IPS DF 6.9 (cell line): Measurements from ENCODE around the gene CAD.

Source experiments
- DNase-seq: peaks from one replicate; pipeline ENCODE4 v3.0.0-alpha.2; 2013; ENCODE audit warnings: low read depth, low spot score
- H3K27ac ChIP-seq: one replicate; pipeline ENCODE4 v1.5.1; 2013; ENCODE audit warnings: low read length, control low read depth
- H3K27me3 ChIP-seq: 2 replicates; pipeline ENCODE4 v1.6.1; 2013; ENCODE audit warnings: mild to moderate bottlenecking, low read length; ENCODE audit not compliant: control insufficient read depth, insufficient read depth
- H3K36me3 ChIP-seq: 2 replicates; pipeline ENCODE4 v1.6.1; 2013; ENCODE audit warnings: low read length; ENCODE audit not compliant: control insufficient read depth, insufficient read depth
- H3K4me1 ChIP-seq: 2 replicates; pipeline ENCODE4 v1.6.1; 2013; ENCODE audit warnings: low read length; ENCODE audit not compliant: control insufficient read depth, insufficient read depth
- H3K4me3 ChIP-seq: 2 replicates; pipeline ENCODE4 v1.5.1; 2013; ENCODE audit warnings: mild to moderate bottlenecking, low read length
- H3K9me3 ChIP-seq: 2 replicates; pipeline ENCODE4 v1.6.1; 2013; ENCODE audit warnings: low read length, inconsistent platforms; ENCODE audit not compliant: control insufficient read depth, insufficient read depth
- WGBS: extraction: QIAGEN DNeasy Blood & Tissue Kit; methylation state at CpG from one replicate; pipeline ENCODE4 v1.1.7; 2013; ENCODE audit warnings: mixed read lengths, missing lambda C conversion rate; ENCODE audit not compliant: insufficient read length, insufficient coverage; 5-methylcytosine and 5-hydroxymethylcytosine counted together

The CAD gene

GRCh38 chr2:27225526-27225925 is 8.4 kb downstream of the CAD start:
- no peaks in the 10 kb centered on the region for H3K27me3 ChIP-seq
- no peak for DNase-seq
- H3K4me3 ChIP-seq: no peak overlapping the region
- H3K27ac ChIP-seq: no peak overlapping the region
- no peaks in the 10 kb centered on the region for H3K4me1 ChIP-seq
- peaks cover 59% of the 10 kb centered on the region for H3K36me3 ChIP-seq
- H3K9me3 ChIP-seq: no peaks in the 10 kb centered on the region
- no CpG with 5 or more reads among the region's 9 CpGs for WGBS

GRCh38 chr2:27227501-27227900 is 10.3 kb downstream of the CAD start:
- Histone ChIP-seq H3K4me3 (no peak overlapping the region), H3K9me3 (no peaks in the 10 kb centered on the region), H3K4me1 (no peaks in the 10 kb centered on the region), H3K27ac (no peak overlapping the region), H3K27me3 (no peaks in the 10 kb centered on the region), H3K36me3 (peaks cover 63% of the 10 kb centered on the region)
- WGBS: no CpG with 5 or more reads among the region's 2 CpGs
- no peak for DNase-seq

GRCh38 chr2:27231921-27232320 is 14.8 kb downstream of the CAD start:
- Histone ChIP-seq H3K36me3 (peaks cover 61% of the 10 kb centered on the region), H3K4me3 (no peak overlapping the region), H3K27ac (no peak overlapping the region), H3K9me3 (no peaks in the 10 kb centered on the region), H3K27me3 (no peaks in the 10 kb centered on the region), H3K4me1 (no peaks in the 10 kb centered on the region)
- DNase-seq: no peak
- WGBS: no CpG with 5 or more reads among the region's 13 CpGs

- no CpG with 5 or more reads among the region's 14 CpGs for WGBS
- no peak for DNase-seq
- H3K36me3 ChIP-seq: peaks cover 69% of the 10 kb centered on the region
- no peaks in the 10 kb centered on the region for H3K4me1 ChIP-seq
- H3K4me3 ChIP-seq: no peak overlapping the region
- H3K9me3 ChIP-seq: no peaks in the 10 kb centered on the region
- no peak overlapping the region for H3K27ac ChIP-seq
- no peaks in the 10 kb centered on the region for H3K27me3 ChIP-seq
Observed at GRCh38 chr2:27233341-27233740, 16.2 kb downstream of the CAD start.

GRCh38 chr2:27236136-27236535 is 19.0 kb downstream of the CAD start:
- Histone ChIP-seq H3K9me3 (no peaks in the 10 kb centered on the region), H3K27ac (no peak overlapping the region), H3K4me1 (no peaks in the 10 kb centered on the region), H3K36me3 (peaks cover 86% of the 10 kb centered on the region), H3K27me3 (no peaks in the 10 kb centered on the region), H3K4me3 (no peak overlapping the region)
- WGBS: no CpG with 5 or more reads among the region's 12 CpGs
- no peak for DNase-seq

GRCh38 chr2:27236626-27237025 is 19.5 kb downstream of the CAD start:
- Histone ChIP-seq H3K9me3 (no peaks in the 10 kb centered on the region), H3K4me3 (no peak overlapping the region), H3K27me3 (no peaks in the 10 kb centered on the region), H3K4me1 (no peaks in the 10 kb centered on the region), H3K36me3 (peaks cover 86% of the 10 kb centered on the region), H3K27ac (no peak overlapping the region)
- no CpG with 5 or more reads among the region's 3 CpGs for WGBS
- DNase-seq: no peak

GRCh38 chr2:27237341-27237945 is 20.3 kb downstream of the CAD start:
- H3K27me3 ChIP-seq: no peaks in the 10 kb centered on the region
- no peak overlapping the region for H3K27ac ChIP-seq
- H3K36me3 ChIP-seq: peaks cover 86% of the 10 kb centered on the region
- no CpG with 5 or more reads among the region's 15 CpGs for WGBS
- no peaks in the 10 kb centered on the region for H3K9me3 ChIP-seq
- no peak for DNase-seq
- no peak overlapping the region for H3K4me3 ChIP-seq
- H3K4me1 ChIP-seq: no peaks in the 10 kb centered on the region

- Histone ChIP-seq H3K4me1 (no peaks in the 10 kb centered on the region), H3K36me3 (peaks cover 86% of the 10 kb centered on the region), H3K9me3 (no peaks in the 10 kb centered on the region), H3K4me3 (no peak overlapping the region), H3K27ac (no peak overlapping the region), H3K27me3 (no peaks in the 10 kb centered on the region)
- DNase-seq: no peak
- WGBS: no CpG with 5 or more reads among the region's 8 CpGs
Observed at GRCh38 chr2:27238976-27239375, 21.8 kb downstream of the CAD start.

GRCh38 chr2:27240406-27240805 is 23.2 kb downstream of the CAD start:
- no peak for DNase-seq
- H3K4me3 ChIP-seq: no peak overlapping the region
- H3K27me3 ChIP-seq: no peaks in the 10 kb centered on the region
- WGBS: no CpG with 5 or more reads among the region's 9 CpGs
- no peak overlapping the region for H3K27ac ChIP-seq
- no peaks in the 10 kb centered on the region for H3K9me3 ChIP-seq
- no peaks in the 10 kb centered on the region for H3K4me1 ChIP-seq
- peaks cover 79% of the 10 kb centered on the region for H3K36me3 ChIP-seq

GRCh38 chr2:27241761-27242613 is 24.8 kb downstream of the CAD start:
- H3K27ac ChIP-seq: no peak overlapping the region
- H3K4me1 ChIP-seq: no peaks in the 10 kb centered on the region
- no peaks in the 10 kb centered on the region for H3K27me3 ChIP-seq
- no peaks in the 10 kb centered on the region for H3K9me3 ChIP-seq
- DNase-seq: no peak
- H3K4me3 ChIP-seq: no peak overlapping the region
- no CpG with 5 or more reads among the region's 24 CpGs for WGBS
- H3K36me3 ChIP-seq: peaks cover 69% of the 10 kb centered on the region

GRCh38 chr2:27242614-27242951 is 25.4 kb downstream of the CAD start:
- WGBS: no CpG with 5 or more reads among the region's 16 CpGs
- peaks cover 64% of the 10 kb centered on the region for H3K36me3 ChIP-seq
- H3K27ac ChIP-seq: no peak overlapping the region
- H3K4me1 ChIP-seq: no peaks in the 10 kb centered on the region
- H3K9me3 ChIP-seq: no peaks in the 10 kb centered on the region
- H3K4me3 ChIP-seq: no peak overlapping the region; the same call in 1 of the 2 replicates
- H3K27me3 ChIP-seq: no peaks in the 10 kb centered on the region
- no peak for DNase-seq
